Measurements from ENCODE around the gene DTNB.

GRCh38 chr2:25424426-25425028 lies 248.8 kb downstream of the DTNB start:
- no peak for TF ChIP-seq CTCF (IDR thresholded peaks at IDR 0.05; ENCODE audit: low read depth, low read length)
- no peak for TF ChIP-seq EZH2phosphoT487 (IDR thresholded peaks at IDR 0.05; ENCODE audit: low read depth)
